ENCODE measurements around the gene ADAM12. TPM values are rescaled to one million over a fixed set of nuclear protein-coding genes. Genes with fewer than 3 reads are reported as not detected.

The ADAM12 gene
- total and polyA plus RNA-seq, 10 donors, result 0.51 to 7.0 (median 1.0) TPM

DNA sequence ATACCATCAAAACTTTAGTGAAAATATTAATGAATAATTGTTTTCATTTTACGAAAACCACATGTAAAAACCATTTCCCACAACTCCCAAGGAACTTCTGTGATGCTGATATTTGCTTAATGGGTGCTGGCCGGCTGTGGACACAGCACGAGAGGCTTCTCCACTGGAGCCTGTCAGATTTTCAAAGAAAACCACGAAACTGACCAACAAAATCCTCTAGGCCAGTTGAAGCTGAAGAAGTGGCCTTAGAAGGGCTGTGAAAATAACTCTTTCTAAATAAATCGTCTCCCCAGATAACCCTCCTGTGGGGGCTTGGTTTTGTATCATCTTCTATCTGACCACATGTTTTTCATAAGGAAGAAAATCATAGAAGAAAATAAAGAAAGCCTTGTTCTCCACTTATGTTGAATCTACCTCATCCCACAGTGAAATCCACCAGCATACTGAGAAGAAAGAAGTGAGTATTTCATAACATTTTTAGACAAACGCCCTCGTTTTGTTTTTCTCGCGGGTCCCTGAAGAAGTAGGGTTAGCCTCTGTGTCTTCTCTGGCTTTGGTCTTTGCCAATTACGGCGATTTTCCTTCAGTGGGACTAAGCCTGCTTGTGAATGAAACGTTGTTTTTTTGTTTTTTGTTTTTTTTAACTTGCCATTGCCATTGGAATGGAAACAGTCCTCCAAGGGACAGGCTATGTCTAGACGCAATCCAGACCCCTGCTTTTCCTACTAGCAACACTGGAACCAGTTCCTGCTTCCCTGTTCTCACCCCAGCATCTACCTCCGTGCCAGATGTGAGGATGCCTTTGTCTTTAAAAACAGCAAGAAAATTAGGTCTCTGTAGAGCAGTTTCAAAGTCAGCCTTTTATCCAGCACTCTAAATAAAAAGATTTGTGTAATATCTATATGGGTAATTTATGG is 123.9 kb downstream of the ADAM12 start:
- TF ChIP-seq, protein P1, sequence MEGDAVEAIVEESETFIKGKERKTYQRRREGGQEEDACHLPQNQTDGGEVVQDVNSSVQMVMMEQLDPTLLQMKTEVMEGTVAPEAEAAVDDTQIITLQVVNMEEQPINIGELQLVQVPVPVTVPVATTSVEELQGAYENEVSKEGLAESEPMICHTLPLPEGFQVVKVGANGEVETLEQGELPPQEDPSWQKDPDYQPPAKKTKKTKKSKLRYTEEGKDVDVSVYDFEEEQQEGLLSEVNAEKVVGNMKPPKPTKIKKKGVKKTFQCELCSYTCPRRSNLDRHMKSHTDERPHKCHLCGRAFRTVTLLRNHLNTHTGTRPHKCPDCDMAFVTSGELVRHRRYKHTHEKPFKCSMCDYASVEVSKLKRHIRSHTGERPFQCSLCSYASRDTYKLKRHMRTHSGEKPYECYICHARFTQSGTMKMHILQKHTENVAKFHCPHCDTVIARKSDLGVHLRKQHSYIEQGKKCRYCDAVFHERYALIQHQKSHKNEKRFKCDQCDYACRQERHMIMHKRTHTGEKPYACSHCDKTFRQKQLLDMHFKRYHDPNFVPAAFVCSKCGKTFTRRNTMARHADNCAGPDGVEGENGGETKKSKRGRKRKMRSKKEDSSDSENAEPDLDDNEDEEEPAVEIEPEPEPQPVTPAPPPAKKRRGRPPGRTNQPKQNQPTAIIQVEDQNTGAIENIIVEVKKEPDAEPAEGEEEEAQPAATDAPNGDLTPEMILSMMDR (IDR thresholded peaks at IDR 0.05 in 8 of 11, conservative IDR thresholded peaks at IDR 0.05 in 3 of 11), result no peak
- no peak for TF ChIP-seq POLR2AphosphoS5 (IDR thresholded peaks at IDR 0.05)
- TF ChIP-seq POLR2A (IDR thresholded peaks at IDR 0.05), result no peak
- Histone ChIP-seq H3K27ac (no peak overlapping the region), H3K4me1 (no peaks in the 10 kb centered on the region), H3K9me3 (peaks cover 0 to 13% (median 0%) of the 10 kb centered on the region in 8 donors), H3K27me3 (replicated peaks in 1 of 7) (no peaks in the 10 kb centered on the region), H3K4me3 (no peak overlapping the region), H3K36me3 (no peaks in the 10 kb centered on the region)
- 74 to 80% (median 77%) methylated on average over 14 of the region's 14 CpGs for WGBS, 5 donors
- no peak for DNase-seq
- intact Hi-C loops (cut with DNase I; ENCODE audit: low total_unique reads), result no loop called here

DNA sequence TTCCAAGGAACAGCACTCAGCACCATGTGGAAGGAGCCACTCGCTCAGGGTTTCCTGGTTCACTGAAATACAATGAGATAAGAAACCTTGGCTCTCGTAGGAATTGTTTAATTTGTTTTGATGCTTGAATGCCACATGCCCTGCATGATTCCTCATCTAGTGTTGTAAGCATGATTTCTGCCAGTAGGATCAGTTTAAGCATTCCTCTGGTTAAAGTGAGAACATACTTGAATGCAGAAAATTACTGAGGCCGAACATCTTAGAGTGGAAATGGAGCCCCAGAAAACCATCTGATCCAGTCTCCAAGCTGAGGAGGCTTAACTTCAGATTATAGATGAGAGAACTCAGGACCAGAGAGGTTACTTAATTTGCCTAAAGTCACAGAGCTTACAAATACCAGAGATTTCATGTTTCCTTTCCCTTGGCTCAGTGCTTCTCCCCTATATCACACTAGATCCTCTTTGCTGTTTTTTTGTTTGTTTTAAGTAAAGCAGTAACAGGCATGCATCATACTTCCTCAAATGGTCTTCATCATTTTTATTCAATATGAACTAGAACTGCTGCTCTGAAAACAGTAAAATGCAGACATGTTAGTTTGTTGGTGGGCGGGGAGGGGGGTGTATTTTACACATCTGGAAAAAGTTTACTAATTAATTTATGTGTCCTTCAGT is 125.1 kb downstream of the ADAM12 start:
- intact Hi-C loops (cut with DNase I; ENCODE audit: low total_unique reads), result no loop called here
- no peak for DNase-seq
- Histone ChIP-seq H3K9me3 (peaks cover 0 to 13% (median 0%) of the 10 kb centered on the region in 8 donors), H3K36me3 (no peaks in the 10 kb centered on the region), H3K27me3 (replicated peaks in 1 of 7) (peaks cover 0 to 5% (median 0%) of the 10 kb centered on the region in 7 donors), H3K4me3 (no peak overlapping the region), H3K27ac (peak overlapping the region in 1 of 8 donors; percentile 4), H3K4me1 (no peaks in the 10 kb centered on the region)
- TF ChIP-seq POLR2AphosphoS5 (IDR thresholded peaks at IDR 0.05) (no peak), POLR2A (IDR thresholded peaks at IDR 0.05) (no peak)
- TF ChIP-seq, protein P1 (IDR thresholded peaks at IDR 0.05 in 8 of 11, conservative IDR thresholded peaks at IDR 0.05 in 3 of 11), result no peak
- 62 to 78% (median 75%) methylated on average over 4 of the region's 4 CpGs for WGBS, 5 donors

- H3K27ac ChIP-seq, result peak overlapping the region in 1 of 8 donors; percentile 4
- no peak overlapping the region for H3K4me3 ChIP-seq
- TF ChIP-seq, protein P1 (IDR thresholded peaks at IDR 0.05 in 8 of 11, conservative IDR thresholded peaks at IDR 0.05 in 3 of 11), result no peak
- TF ChIP-seq POLR2AphosphoS5 (IDR thresholded peaks at IDR 0.05), result no peak
- no peak for TF ChIP-seq POLR2A (IDR thresholded peaks at IDR 0.05)
- WGBS, 5 donors, result 41 to 75% (median 63%) methylated on average over 1 of the region's 1 CpG
- peaks cover 0 to 13% (median 0%) of the 10 kb centered on the region in 8 donors for H3K9me3 ChIP-seq
- no peak for DNase-seq
- no peaks in the 10 kb centered on the region for H3K36me3 ChIP-seq
- peaks cover 0 to 5% (median 0%) of the 10 kb centered on the region in 7 donors for H3K27me3 ChIP-seq (replicated peaks in 1 of 7)
- no peaks in the 10 kb centered on the region for H3K4me1 ChIP-seq
- intact Hi-C loops (cut with DNase I; ENCODE audit: low total_unique reads), result no loop called here
These were observed 125.9 kb downstream of the ADAM12 start for GRCh38 chr10:126262233-126262838.

Data from spleen (tissue), 11 donors.